HG02610 (cell line): ENCODE data around the gene ACOT8.

Experiments
- ATAC-seq: cut with Tn5 transposase; IDR thresholded peaks from one replicate; pipeline ENCODE4 v1.9.1; 2021; ENCODE audit warnings: mild to moderate bottlenecking, moderate library complexity; ENCODE audit not compliant: unreplicated experiment

The ACOT8 gene

DNA sequence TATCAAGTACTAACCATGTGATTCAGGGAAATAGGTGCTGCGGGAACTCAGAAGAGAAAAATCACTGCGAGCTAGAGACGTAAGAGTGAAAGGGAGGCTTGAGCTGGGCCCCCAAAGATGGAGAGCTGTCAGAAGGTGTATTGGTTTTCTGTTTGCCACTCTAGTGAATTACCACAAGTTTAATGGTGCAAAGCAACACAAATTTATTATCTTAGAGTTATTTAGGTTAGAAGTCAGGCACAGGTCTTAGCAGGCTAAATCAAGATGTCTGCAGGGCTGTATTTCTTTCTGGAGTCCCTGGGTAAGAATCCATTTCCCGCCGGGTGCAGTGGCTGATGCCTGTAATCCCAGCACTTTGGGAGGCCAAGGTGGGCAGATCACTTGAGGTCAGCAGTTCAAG lies 2.7 kb upstream of the ACOT8 start:
- no peak for ATAC-seq

DNA sequence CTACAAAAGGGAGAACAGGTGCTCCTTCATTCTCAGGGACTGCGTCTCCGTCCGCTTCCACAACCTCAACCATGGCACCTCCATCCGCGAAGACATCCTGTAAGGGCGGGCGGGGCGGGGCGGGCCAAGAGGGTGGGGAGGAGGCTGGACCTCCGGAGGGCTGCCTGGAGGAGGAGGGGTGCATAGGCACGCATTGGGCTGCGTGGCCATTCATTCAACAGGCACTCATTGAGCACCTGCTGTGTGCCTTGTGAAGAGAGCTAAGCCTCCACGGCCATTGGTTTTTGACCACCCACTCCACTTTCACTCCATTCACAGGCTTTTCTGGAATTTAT lies 657 bp upstream of the ACOT8 start:
- peak; percentile 24 for ATAC-seq

DNA sequence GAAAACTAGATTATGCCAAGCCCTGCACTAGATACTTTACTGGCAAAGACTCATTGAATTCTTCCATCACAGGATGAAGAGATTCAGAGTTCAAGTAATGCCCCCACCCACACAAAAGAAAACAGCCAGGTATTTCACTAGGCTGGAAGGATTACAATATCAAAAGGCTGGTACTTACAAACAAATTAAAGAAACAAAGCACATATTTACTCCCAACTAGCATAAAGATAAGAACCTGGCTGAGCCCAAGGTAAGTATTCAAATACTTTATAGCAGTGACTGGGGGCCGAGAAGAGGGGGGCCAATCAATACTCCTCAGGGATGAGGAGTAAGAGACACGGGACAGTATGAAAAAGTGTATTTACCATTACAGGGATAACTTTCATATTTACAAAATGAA lies 3.7 kb downstream of the ACOT8 start:
- no peak for ATAC-seq

DNA sequence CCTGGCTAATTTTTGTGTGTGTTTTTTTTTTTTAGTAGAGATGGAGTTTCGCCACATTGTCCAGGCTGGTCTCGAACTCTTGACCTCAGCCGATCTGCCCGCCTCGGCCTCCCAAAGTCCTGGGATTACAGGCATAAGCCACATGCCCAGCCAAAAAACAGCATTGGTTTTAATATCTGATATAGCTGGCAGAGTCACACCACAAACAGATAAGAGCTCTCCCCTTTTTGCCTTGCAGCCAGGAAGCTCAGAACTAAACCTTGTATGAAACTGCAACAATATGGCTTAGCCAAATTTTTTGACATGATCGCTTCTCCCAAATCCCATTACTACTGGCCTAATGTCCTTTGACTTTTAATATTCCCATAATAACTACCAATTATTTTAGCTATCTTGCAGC lies 4.9 kb downstream of the ACOT8 start:
- no peak for ATAC-seq

DNA sequence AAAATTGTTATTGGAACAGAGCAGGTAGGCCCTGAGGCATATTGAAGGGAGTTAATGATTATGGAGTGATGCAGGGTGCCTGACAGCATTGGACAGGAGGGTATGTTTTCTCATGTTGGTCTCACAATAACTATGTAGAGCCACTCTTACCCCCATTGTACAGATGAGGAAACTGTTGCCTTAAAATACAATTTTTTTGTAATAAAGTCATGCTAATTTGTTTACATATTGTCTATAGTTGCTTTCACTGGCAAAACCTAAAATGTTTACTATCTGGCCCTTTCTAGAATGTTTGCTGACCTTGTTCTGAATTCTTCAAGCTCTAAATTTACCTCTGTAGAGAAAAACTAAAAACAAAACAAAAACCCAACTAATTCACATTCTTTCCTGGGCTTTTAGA lies 5.7 kb downstream of the ACOT8 start:
- no peak for ATAC-seq

DNA sequence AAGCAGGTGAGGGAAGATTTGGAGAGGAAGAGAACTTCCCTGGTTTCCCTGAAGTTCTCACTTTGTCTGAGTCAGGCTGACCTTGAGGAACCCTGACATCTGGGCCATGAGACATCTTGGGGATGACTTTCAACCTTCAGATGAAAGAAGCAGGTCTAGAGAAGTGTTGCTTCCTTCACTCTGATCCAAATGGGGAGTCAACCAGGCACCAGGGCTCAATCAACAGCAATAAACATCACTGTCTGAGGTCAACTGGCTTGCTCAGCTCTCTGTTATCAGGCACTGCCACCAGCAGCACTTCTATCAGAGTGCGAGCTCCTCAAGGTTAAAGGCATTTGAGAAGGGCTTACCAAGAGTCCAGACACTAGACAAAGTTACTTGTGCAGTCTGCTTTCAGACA lies 6.3 kb downstream of the ACOT8 start:
- no peak for ATAC-seq

DNA sequence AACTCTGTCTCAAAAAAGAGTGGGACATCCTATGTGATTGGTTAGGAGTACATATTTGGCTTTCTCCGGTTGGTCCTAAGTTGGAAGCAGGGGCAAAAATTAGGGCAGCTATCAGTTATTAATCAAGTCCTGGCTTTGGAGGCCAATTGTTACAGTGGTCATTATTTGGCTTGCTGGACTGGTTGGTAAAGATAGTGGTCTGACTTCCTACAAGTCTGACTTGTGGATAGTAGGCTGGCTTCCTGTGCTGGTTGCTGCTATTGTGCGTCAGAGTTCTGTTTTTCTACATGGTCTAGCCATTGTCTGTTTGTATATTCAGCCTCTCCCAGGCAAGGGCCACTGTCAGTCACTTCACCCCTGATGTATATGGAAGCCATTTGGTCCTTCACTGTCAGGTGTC lies 7.0 kb downstream of the ACOT8 start:
- ATAC-seq = no peak

DNA sequence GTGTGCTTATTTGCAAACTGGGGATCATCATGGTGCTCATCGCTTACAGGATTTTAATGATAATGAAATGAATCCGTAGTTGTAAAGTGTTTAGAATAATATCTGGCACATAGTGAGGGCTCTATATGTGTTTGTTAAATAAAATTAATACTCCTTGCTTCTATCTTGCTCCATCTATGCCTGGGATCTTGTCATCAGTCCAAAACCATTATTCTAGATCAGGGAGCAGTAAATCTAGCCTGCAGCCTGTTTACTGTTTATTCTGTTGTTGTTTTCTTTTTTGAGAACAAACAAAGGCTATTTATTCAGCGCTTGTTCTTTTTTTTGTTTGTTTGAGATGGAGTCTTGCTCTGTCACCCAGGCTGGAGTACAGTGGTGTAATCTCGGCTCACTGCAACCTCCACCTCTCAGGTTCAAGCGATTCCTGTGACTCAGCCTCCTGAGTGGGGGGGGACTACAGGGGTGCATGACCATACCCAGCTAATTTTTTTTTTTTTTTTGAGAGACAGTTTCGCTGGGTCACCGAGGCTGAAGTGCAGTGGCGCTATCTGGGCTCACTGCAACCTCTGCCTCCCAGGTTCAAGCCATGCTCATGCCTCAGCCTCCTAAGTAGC lies 8.1 kb downstream of the ACOT8 start:
- no peak for ATAC-seq

DNA sequence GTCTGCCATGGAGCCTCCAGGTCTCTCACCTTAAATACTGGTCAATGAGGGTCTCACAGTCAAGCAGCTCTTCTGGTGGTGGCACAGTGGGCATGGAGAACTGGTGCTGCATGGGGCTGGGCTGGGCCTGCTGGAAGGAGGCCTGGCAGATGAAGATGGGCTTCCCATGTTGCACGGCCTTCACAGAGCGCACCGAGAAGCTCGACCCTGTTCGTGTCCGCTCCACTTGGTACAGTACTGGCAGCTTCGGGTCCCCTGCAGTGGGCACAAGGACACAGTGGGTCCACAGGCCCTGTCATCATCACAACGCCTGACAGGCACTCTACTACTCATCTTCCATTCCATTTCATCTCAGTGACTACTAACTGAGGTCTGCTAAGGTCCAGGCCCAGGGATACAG lies 8.8 kb downstream of the ACOT8 start:
- ATAC-seq = no peak

DNA sequence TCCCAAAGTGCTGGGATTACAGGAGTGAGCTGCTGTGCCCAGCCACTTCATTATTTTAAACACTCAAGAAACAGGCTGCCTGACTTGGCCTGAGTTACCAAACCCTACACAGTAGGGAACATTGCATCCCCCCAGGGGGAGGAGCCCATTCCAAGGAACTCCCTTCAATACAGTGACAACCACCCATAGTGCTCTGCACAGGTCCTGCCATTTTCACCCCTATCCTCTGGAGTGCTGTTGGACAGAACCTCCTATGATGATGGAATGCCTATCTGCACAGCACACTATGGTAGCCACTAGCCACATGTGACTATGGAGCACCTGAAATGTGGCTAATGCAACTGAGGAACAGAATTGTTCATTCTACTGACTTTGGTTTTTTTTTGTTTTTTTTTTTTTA lies 11.7 kb downstream of the ACOT8 start:
- no peak for ATAC-seq

DNA sequence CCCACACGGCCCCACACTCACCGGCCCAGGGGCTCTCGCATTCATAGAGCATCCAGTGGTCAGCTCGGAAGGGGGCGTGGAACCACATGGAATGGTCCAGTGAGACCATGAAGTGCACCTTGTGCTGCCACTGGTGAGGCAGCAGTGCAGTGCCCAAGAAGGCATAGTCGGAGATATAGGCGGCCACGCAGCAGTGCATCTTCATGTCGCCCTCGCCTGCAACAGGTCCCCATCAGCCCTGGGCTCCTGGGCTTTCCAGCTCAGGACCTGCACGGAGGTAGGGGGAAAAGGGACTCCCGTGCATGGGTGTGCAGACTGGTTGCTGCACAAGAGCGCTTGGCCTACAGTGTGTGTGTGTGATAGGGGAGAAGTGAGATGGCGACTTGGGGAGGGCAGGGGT lies 13.7 kb downstream of the ACOT8 start:
- no peak for ATAC-seq

DNA sequence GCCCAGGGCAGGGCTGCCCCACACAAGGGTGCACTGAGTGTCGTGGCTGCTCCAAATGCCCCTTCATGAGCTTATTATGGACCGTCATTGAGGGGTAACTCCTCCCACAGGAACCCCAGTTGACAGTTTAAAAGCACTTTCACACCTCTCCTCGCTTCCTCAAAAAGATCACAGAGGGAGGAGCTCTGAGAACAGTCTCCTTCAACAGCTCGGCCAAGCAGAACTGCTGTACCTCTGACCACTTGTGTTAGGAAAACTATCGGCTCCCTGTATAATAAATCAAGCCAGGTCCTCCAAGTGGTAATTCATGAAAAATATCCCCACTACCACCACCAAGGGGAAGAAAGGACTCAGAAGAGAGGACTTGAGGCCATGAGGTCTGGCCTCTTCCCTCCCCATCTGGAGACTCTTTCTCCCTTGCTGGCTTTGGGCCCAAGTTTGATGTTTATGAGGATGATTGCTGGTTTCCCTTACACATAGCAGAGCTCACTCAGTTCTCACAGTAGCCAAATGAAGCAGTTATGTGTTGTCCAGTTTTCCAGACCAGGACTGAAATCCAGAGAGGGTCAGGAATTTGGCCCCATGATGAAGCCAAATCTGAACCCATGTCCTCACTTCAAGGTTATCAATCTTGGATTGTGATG lies 14.9 kb downstream of the ACOT8 start:
- ATAC-seq = peak; percentile 57

DNA sequence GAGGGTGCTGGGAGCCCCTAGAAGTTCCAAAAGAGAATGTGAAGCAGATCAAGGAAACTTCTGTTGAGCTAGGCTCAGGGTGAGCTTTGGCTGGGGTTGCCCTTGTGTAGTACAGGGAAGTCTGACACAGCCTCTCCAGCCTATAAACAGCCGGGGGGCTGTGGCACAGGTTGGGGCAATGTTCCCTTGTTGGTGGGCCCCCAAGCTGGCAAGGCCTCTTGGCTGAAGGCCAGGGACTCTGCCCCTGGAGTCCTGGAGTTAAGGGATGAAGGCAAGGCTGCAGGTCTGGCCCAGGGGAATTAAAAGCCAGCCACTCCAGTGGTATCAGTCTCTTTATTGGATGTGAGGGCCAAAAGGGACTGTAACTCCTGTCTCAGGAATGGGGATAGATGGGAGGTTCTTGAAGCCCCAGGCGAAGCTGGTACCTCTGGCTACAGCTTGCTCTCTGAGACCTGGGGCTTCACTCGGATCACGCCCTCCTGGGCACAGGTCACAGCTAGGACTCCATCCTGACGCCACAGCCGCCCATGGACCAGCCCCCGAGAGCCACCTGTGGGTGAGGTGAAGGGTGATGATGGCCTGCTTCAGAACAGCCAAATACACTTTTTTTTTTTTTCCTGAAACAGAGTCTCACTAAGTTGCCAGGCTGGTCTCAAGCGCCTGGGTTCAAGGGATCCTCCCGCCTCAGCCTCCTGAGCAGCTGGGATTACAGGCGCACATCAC lies 15.6 kb downstream of the ACOT8 start:
- no peak for ATAC-seq

DNA sequence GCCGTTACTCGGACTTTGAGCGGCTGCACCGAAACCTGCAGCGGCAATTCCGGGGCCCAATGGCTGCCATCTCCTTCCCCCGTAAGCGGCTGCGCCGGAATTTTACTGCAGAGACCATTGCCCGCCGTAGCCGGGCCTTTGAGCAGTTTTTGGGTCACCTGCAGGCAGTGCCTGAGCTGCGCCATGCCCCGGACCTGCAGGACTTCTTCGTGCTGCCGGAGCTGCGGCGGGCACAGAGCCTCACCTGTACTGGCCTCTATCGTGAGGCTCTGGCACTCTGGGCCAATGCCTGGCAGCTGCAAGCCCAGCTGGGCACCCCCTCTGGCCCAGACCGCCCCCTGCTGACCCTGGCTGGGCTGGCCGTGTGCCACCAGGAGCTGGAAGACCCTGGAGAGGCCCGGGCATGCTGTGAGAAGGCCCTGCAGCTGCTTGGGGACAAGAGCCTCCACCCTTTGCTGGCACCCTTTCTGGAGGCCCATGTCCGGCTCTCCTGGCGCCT lies 16.4 kb downstream of the ACOT8 start:
- no peak for ATAC-seq

DNA sequence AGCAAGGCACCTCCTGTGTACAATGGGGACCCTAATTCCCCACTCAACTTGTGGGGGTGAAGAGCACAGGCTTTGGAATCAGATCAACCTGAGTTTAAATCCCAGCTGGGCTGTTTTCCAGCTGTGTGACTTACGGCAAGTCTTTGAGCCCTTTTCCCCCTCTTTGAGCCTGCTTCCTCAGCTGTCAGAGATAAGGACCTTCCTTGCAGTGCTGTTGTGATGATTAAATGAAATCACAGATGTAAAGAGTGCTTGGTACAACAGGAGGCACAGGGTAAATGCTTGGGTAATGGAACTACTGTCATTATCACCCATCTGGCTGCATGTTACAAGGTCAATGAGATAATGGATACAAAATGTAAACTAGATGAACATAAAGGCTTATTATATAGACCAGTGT lies 20.4 kb downstream of the ACOT8 start:
- ATAC-seq = no peak

DNA sequence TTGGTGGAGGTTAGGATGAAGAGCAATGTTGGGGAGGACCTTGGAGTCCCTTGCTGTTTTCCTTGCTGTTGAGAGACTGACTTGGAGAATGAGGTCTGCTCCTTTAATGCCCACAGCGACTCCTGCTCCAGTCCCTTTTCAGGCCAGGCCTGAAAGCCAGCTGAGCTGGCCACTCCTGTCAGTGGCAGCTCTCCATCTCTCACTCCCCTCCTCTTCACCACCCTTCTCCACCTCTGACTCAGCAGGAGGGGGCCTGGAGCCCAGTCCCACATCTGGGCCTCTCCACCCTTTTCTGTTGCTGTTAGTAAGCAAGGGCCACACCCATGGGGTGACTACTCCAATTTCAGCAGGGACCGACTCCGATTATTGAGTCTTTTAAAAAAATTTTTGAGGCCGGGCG lies 21.4 kb downstream of the ACOT8 start:
- ATAC-seq = no peak

DNA sequence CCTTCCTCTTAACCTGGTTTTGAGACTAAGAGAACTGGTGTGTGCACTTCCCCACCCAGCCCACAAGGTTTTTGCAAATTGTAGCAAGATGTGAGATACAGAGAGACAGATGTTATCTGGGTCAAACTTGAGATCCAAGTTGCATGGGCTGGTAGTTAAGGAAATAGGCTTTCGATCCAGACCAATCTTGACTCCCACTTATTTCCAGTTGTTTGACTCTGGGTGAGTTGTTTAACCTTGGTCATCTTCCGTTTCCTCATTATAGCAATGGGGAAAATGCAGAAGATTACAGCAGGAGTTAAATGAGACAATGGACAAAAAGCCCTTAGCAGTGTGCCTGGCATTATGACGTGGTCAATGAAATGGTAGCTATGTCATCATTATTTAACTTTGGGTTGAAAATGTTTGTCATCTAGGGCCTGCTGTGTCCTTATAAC lies 21.8 kb downstream of the ACOT8 start:
- ATAC-seq = no peak

DNA sequence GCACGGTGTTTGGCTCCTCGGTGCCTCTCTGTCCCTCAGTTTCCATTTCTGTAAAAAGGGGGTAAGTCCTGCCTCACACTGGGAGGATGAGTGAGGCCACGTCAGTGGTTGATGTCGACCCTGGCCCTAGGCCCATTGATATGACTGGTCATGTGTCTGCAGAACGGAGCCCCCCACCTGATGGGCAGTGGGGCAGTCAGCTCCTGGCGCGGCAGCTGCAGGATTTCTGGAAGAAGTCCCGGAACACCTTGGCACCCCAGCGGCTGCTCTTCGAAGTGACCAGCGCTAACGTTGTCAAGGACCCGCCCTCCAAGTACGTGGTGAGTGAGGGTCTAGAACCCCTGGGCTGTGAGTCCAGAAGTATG lies 22.4 kb downstream of the ACOT8 start:
- no peak for ATAC-seq

DNA sequence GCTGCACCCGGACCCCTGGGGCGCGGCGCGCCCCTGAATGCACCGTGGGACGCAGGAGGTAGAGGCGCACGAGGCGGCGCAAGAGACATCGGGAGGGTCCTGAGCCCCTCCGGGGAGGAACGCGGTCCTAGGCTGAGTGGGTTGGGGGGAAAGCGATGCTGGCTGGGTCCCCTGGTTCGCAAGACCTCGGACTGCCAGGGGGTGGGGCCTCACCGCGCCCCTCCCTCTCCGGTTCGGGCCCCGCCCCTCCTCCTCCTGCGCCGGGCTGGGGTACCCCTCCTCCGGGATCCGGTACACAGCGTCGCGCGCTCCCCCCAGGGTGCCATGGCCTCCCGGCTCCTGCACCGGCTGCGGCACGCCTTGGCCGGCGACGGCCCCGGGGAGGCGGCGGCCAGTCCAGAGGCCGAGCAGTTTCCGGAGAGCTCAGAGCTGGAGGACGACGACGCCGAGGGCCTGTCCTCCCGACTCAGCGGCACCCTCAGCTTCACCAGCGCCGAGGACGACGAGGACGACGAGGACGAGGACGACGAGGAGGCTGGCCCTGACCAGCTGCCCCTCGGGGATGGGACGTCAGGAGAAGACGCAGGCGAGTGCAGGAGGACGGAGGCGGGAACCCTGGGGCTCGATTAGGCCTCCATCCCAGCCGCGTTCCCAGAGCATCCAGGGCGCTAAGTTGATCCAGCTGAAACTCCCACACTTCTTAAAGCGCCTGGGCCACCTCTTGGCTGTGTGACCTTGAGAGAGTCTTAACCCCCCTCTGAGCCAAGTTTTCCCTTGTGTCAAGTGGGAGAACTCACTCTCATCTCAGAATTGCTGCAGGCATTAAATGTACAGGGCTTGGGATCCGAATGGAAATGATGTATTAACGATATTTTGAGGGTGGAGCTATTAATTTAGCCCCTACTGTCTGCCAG lies 23.1 kb downstream of the ACOT8 start:
- peak; percentile 54 for ATAC-seq

DNA sequence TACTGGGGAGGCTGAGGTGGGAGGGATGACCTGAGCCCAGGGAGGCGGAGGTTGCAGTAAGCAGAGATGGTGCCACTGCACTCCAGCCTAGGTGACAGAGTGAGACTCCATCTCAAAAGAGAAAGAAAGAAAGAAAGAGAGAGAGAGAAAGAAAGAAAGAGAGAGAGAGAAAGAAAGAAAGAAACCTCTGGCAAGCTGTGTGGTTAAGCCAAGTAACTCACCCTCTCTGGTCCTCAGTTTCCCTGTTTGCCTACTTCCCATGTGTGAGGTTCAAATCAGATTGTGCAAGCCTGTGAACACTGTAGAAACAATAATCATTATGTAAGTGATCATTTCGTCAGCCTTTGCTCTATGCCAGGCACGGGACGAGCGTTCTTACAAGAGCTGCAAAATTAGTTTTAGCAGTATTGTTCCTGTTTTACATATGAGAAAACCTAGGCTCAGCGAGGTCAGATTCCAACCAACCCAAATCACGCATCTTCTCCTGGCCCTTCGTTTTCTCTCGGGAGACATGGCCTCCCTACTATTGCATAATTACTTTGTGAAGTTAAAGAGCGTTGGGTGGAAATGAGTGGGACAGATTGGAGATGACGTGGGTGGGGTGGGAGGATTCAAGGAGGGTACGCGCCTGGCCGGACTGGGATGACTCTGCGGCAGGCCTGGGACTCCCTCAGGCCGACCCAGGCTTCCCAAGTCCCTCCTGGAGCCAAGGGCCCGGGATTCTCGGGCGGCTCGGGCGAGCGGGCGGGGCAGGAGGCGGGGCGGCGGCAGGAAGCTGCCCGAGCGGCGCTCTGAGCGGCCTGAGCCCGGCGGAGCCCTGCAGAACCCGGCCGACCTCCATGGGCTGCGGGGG lies 23.9 kb downstream of the ACOT8 start, which contains the start of gene SNX21:
Gene SNX21, plus strand, starts transcription at position 770 of the 853 bp plus-strand sequence. CDS start 121 bp downstream, outside the sequence.
- peak; percentile 47 for ATAC-seq
